Common myeloid progenitor, CD34-positive (primary cell): ENCODE measurements around the gene TMEM121.

Experiments
- CTCF ChIA-PET: fragments of 350-600 bp; sonication (Branson Sonifier 250); formaldehyde crosslinking; loops from one replicate; lab custom pipeline; 2021; ENCODE audit warnings: antibody characterized with exemption; lab: Charles Lee
- POLR2A ChIA-PET: fragments of 350-600 bp; sonication (Branson Sonifier 250); formaldehyde crosslinking; loops from one replicate; lab custom pipeline; 2021; ENCODE audit warnings: antibody characterized with exemption; lab: Charles Lee
- DNase-seq, 3 donors: peaks; one replicate each; pipeline versions ENCODE4 v3.0.0 to v3.0.0-alpha.2; 2013
- H3K27ac ChIP-seq, 2 experiments: 1 replicate in 1 of 2; 2 replicates in 1 of 2; pipeline ENCODE4 v1.7.0; 2013; ENCODE audit warnings: inconsistent platforms in 2 of 2, low read length in 2 of 2, mild to moderate bottlenecking in 2 of 2, low read depth in 1 of 2, moderate library complexity in 1 of 2; ENCODE audit not compliant: severe bottlenecking in 2 of 2, insufficient read depth in 1 of 2, poor library complexity in 1 of 2
- H3K27me3 ChIP-seq, 5 experiments: replicated peaks in 2 of 5; 1 replicate in 3 of 5; 2 replicates in 2 of 5; pipeline versions ENCODE4 v1.6.1 to v1.7.0; 2013; ENCODE audit warnings: low read length in 4 of 5, mild to moderate bottlenecking in 2 of 5, moderate library complexity in 2 of 5, inconsistent platforms in 1 of 5; ENCODE audit not compliant: insufficient read depth in 5 of 5, control insufficient read depth in 4 of 5
- H3K36me3 ChIP-seq, 4 experiments: 1 replicate in 2 of 4; 2 replicates in 2 of 4; pipeline versions ENCODE4 v1.6.1 to v1.7.0; 2013; ENCODE audit warnings: low read length in 3 of 4, control low read depth in 1 of 4, mild to moderate bottlenecking in 1 of 4; ENCODE audit not compliant: control insufficient read depth in 4 of 4, insufficient read depth in 4 of 4
- H3K4me1 ChIP-seq, 4 experiments: 1 replicate in 3 of 4; 2 replicates in 1 of 4; pipeline versions ENCODE4 v1.6.1 to v1.7.1; 2013; ENCODE audit warnings: low read length in 3 of 4, mild to moderate bottlenecking in 3 of 4, control low read depth in 1 of 4, inconsistent platforms in 1 of 4, moderate library complexity in 1 of 4; ENCODE audit not compliant: control insufficient read depth in 4 of 4, insufficient read depth in 4 of 4; ENCODE audit errors: control extremely low read depth in 1 of 4
- H3K4me3 ChIP-seq, 7 experiments: 1 replicate in 4 of 7; 2 replicates in 3 of 7; pipeline versions ENCODE4 v1.5.1 to v1.7.0; 2013; ENCODE audit warnings: mild to moderate bottlenecking in 7 of 7, low read length in 6 of 7, moderate library complexity in 6 of 7, inconsistent platforms in 2 of 7, low read depth in 2 of 7, control low read depth in 1 of 7; ENCODE audit not compliant: insufficient read depth in 4 of 7, control insufficient read depth in 1 of 7; ENCODE audit errors: extremely low read depth in 1 of 7
- H3K9me3 ChIP-seq, 5 experiments: 1 replicate in 4 of 5; 2 replicates in 1 of 5; pipeline versions ENCODE4 v1.6.1 to v1.7.1; 2013; ENCODE audit warnings: low read length in 4 of 5, mild to moderate bottlenecking in 2 of 5, inconsistent platforms in 1 of 5, low read depth in 1 of 5, moderate library complexity in 1 of 5; ENCODE audit not compliant: control insufficient read depth in 4 of 5, insufficient read depth in 2 of 5; ENCODE audit errors: control extremely low read depth in 1 of 5
- WGBS: methylation state at CpG from one replicate; pipeline ENCODE4 v1.1.5; 2013; ENCODE audit not compliant: insufficient coverage; 5-methylcytosine and 5-hydroxymethylcytosine counted together

TMEM121 gene

DNA sequence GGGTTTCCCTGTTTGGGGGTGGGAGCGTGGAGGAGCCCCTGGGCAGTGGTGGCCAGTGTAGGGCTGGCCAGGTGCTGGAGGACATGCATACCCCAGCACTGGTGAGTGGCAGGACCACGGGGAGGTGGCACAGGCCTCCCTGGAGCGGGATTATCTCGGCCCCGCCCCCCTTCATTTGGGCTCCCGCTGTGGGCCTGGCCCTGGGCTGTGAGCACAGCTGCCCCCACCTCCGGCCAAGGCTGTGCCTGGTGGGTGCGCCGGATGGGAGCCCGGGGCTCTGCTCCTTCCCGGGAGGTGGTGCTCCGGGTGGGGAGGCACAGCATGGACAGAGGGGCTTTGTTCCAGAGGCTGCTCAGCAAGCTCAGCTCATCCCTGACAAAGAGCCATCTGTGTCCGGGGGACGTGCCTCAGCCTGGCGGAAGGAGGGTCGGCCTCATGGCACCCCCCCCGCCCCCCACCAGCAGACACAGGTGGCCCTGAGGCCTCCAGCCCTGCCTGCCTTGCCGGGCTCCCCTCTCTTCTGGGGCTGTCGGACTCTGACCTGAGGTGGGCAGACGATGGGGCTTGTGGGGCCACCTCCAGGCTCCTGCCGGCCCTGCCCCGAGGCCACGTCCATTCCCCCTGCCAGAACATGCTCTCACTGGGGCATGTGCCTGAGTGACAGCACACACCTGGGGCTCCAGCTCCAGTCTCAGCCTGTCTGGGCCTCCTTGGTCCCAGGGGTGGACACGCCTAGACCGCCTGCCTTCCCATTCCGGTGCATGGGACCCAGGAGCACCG, 26.9 kb upstream of the TMEM121 start:
- 94% methylated on average over 14 of the region's 27 CpGs for WGBS
- H3K4me1 ChIP-seq, result no peaks in the 10 kb centered on the region
- H3K4me3 ChIP-seq, result no peak overlapping the region
- POLR2A ChIA-PET, result no interaction called here
- H3K27ac ChIP-seq, result no peak overlapping the region
- H3K27me3 ChIP-seq, result no peaks in the 10 kb centered on the region
- CTCF ChIA-PET, result interaction anchor here (2.0 kb wide), 1 partner anchor 11 kb away, joined by 6 read pairs; no protein-coding TSS in a partner anchor
- DNase-seq, result no peak
- peaks cover 0 to 2% (median under 1%) of the 10 kb centered on the region in 4 experiments for H3K36me3 ChIP-seq
- no peaks in the 10 kb centered on the region for H3K9me3 ChIP-seq

DNA sequence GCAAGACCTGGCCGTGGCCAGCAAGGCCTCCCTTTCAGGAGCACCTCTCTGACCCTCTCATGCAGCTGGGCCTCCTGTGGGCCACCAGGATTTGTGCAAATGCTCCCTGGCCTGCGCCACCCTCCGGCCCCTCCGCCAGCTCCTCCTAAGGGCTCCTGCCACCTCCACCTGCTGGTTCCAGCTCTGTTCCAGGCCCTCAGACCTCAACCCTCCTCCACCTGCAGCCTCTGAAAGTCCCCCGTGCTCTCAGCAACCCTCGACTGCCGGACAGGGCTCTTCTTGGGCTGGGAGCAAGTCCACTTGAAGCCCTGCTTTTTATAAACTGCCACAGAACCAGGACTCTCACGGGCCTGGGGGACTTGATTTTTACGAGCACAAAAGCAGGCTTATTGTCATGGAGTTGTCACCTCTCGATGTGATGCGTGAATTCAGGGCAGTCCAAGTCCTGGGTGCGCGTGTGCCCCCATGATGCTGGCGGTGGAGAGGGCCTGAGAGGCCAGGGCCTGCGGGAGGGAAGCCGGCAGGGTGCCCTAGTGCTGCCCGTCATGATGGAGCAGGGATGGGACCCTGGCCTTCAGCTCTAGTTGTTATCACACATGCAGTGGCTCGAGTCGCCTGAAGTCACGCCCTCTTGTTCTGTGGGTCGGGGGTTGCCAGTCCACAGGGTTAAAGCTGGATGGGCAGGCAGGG, 26.2 kb upstream of the TMEM121 start:
- H3K9me3 ChIP-seq, result no peaks in the 10 kb centered on the region

GRCh38 chr14:105500726-105501101, 25.7 kb upstream of the TMEM121 start:
- Histone ChIP-seq H3K4me1 (no peaks in the 10 kb centered on the region), H3K9me3 (no peaks in the 10 kb centered on the region), H3K4me3 (no peak overlapping the region), H3K36me3 (peaks cover 0 to 2% (median 0%) of the 10 kb centered on the region in 4 experiments), H3K27me3 (no peaks in the 10 kb centered on the region), H3K27ac (no peak overlapping the region)
- CTCF ChIA-PET, result interaction anchor here (1.5 to 2.0 kb wide), 2 partner anchors 10 to 28 kb away, joined by 3 to 6 read pairs; no protein-coding TSS in a partner anchor
- DNase-seq, result no peak
- POLR2A ChIA-PET, result no interaction called here
- 73% methylated on average over 10 of the region's 10 CpGs for WGBS

More for the DNA sequence above, 26.2 kb upstream of the TMEM121 start:
- ChIA-PET CTCF (interaction anchor here (1.5 to 2.0 kb wide), 2 partner anchors 10 to 28 kb away, joined by 3 to 6 read pairs; no protein-coding TSS in a partner anchor), POLR2A (no interaction called here)
- no peak overlapping the region for H3K27ac ChIP-seq
- H3K4me1 ChIP-seq, result no peaks in the 10 kb centered on the region
- H3K4me3 ChIP-seq, result no peak overlapping the region
- peaks cover 0 to 2% (median 0%) of the 10 kb centered on the region in 4 experiments for H3K36me3 ChIP-seq
- 91% methylated on average over 20 of the region's 21 CpGs for WGBS
- no peak for DNase-seq
- H3K27me3 ChIP-seq, result no peaks in the 10 kb centered on the region

- H3K9me3 ChIP-seq, result no peaks in the 10 kb centered on the region
- 94% methylated on average over 6 of the region's 13 CpGs for WGBS
- POLR2A ChIA-PET, result no interaction called here
- H3K27ac ChIP-seq, result no peak overlapping the region
- no peak overlapping the region for H3K4me3 ChIP-seq
- CTCF ChIA-PET, result interaction anchor here (0.5 to 2.0 kb wide), 3 partner anchors 9 to 27 kb away, joined by 3 to 6 read pairs (median 3); no protein-coding TSS in a partner anchor
- H3K4me1 ChIP-seq, result no peaks in the 10 kb centered on the region
- DNase-seq, result no peak
- peaks cover 0 to 2% (median 0%) of the 10 kb centered on the region in 4 experiments for H3K36me3 ChIP-seq
- H3K27me3 ChIP-seq, result peaks cover 0 to 5% (median 0%) of the 10 kb centered on the region in 5 experiments
Measured at GRCh38 chr14:105501504-105502291, 24.7 kb upstream of the TMEM121 start.

DNA sequence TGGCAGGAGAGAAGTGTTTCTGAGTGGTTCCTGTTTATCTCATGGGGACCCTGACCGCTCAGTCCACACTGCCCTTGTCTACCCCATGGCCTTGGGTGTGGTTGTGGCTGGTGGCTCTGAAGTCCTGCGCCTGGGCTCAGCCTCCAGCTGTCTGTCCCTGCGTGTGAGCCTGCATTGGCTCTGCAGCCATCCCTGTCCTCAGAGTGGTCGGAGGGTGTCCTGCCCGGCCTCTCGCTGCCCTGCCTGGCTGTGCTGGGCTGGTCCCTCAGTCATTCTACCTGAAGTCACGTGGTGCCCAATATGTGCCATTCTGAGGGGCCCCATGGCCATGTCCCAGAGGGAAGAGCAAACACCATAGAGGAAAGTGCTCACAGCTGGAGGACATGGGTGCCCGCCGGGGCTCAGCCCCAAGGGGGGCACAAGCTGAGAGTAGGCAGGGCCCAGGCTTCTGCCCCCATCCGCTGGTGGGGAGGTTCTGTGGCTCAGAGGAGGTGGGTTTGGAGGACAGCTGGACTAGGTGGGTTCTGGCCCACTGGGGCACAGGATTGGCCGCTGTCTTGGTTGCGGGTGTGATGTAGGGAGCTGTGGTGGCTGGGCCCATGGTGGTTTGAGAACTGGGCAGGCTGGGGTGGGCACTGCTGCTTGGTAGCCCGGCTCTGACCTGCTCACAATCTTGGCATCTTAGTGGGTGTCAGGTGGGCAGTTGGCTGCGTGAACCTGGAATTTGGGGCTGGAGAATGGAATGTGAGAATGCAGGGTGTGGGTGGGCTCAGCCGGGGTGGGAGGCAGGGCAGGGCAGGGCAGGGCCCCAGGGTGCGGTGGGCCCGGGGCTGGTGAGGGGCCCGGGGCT, 23.7 kb upstream of the TMEM121 start:
- no peak overlapping the region for H3K4me3 ChIP-seq
- DNase-seq, result no peak
- H3K4me1 ChIP-seq, result peaks cover 0 to 6% (median 2%) of the 10 kb centered on the region in 4 experiments
- POLR2A ChIA-PET, result no interaction called here
- CTCF ChIA-PET, result no interaction called here
- H3K9me3 ChIP-seq, result no peaks in the 10 kb centered on the region
- peaks cover 0 to 2% (median 0%) of the 10 kb centered on the region in 4 experiments for H3K36me3 ChIP-seq
- no peak overlapping the region for H3K27ac ChIP-seq
- peaks cover 0 to 11% (median 2%) of the 10 kb centered on the region in 5 experiments for H3K27me3 ChIP-seq
- 96% methylated on average over 17 of the region's 18 CpGs for WGBS

GRCh38 chr14:105503296-105503640, 23.1 kb upstream of the TMEM121 start:
- no peak for DNase-seq
- POLR2A ChIA-PET, result no interaction called here
- Histone ChIP-seq H3K27ac (no peak overlapping the region), H3K9me3 (no peaks in the 10 kb centered on the region), H3K27me3 (peaks cover 0 to 16% (median 6%) of the 10 kb centered on the region in 5 experiments), H3K4me1 (peaks cover 0 to 11% (median 5%) of the 10 kb centered on the region in 4 experiments), H3K36me3 (peaks cover 0 to 2% (median 0%) of the 10 kb centered on the region in 4 experiments), H3K4me3 (no peak overlapping the region)
- CTCF ChIA-PET, result no interaction called here
- WGBS, result 96% methylated on average over 7 of the region's 7 CpGs
